Hematopoietic multipotent progenitor cell (in vitro differentiated cells): Measurements from ENCODE around the gene ANKRD29. TPM values are rescaled to one million over a fixed set of nuclear protein-coding genes. Genes with fewer than 3 reads are reported as not detected.

Experiments used
- DNase-seq, 3 donors: peaks; one replicate each; pipeline ENCODE4 v3.0.0-alpha.2; 2011 to 2015; ENCODE audit warnings: low read depth in 2 of 3, low spot score in 2 of 3
- total RNA-seq: library from RNA; depleted of rRNA; stranded (reverse); fragments of >200 nt; gene quantifications from one replicate; pipeline ENCODE4 v1.2.3, GENCODE V29; 2012

ANKRD29 gene
- under 0.01 TPM for total RNA-seq

GRCh38 chr18:23662309-23663263 lies at the start of gene ANKRD29:
TSS of gene ANKRD29 (minus strand) at chr18:23662911. CDS start at chr18:23662730, 181 bp downstream.
- DNase-seq, result peak; percentile 7 to 65 (median 59)

- DNase-seq, result peak in 2 of 3 donors; percentile 73 to 95
These were observed 49.7 kb upstream of the ANKRD29 start for GRCh38 chr18:23712445-23712844.

DNA sequence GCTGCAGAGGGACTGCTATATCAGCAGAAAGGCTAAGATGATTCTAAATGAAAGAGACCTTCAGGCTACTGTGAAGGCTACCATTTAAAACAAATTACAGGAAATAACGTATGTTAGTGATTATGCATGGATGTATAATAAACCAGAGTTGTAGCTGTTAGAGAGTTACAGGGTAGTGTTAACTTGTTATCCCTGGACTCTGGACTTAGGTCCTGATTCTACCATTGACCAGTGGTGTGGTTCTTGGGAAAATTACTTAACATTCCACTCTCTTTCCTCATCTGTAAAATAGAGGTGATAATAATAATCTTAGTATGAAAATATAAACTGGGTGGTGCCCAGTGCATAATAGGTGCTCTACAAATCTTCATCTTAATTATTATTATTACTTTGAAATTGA lies 48.7 kb upstream of the ANKRD29 start:
- no peak for DNase-seq

- no peak for DNase-seq
These were observed 48.2 kb upstream of the ANKRD29 start for GRCh38 chr18:23710946-23711345.

- no peak for DNase-seq
These were observed 47.4 kb upstream of the ANKRD29 start for GRCh38 chr18:23710068-23710527.

GRCh38 chr18:23706971-23707640 lies 44.4 kb upstream of the ANKRD29 start:
- DNase-seq, result no peak

- DNase-seq, result no peak
These were observed 42.1 kb upstream of the ANKRD29 start for GRCh38 chr18:23704806-23705205.

DNA sequence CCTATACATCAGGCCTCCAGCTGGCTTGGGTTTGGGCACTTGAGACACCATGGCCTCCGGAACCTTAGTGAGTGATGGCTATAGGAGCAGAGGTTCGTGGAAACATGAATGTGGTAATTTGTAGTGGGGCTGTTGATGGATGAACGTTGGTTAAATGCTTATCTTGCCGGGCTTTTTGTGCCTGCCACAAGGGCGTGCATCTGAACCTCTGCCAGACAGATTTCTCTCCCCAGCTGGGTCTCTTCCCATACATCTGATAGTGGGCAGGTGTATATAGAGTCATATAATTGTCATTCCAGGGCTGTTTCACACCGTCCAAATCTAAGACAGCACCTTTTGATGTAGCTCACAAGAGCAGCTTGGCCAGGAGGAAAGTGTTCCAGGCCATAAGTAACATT lies 41.3 kb upstream of the ANKRD29 start:
- no peak for DNase-seq

DNA sequence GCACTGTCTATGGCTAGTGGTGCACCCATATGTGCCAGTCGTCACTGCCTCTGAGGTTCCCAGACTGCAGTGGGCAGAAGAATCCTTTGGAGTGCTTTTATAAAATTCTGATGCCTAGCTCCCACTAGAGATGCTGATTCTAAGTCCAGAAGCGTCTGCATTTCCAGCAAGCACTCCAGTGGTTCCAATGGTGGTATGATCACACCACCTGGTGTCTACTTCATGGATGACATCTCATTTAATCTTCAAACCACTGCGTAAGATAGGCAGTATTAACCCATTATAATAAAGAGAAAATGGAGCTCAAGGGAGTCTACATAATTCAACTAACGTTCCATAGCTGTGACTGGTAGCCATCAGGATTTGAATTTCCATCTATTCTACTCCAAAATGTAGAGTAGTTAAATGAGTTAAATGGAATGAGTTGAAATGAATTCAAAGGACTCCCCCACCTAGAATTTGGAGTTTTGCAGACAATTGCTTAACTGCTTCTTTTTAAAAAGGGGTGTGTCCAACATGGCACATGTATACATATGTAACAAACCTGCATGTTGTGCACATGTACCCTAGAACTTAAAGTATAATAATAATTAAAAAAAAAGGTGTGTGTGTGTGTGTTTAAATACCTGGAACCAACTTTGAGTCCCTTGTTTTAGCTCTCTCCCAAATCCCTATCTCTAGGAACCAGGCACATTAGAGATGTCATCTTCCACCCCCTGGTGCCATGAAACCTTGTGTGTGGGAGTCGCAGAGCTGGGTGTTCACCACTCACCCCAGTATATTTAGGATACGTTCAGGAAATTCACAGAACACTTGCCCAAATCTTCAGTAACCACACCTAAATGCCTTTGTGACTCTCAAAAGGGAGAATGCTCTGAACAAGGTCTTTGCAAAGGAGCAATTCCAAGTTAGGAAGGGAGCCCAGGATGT lies 40.6 kb upstream of the ANKRD29 start:
- peak in 2 of 3 donors; percentile 52 to 77 for DNase-seq

DNA sequence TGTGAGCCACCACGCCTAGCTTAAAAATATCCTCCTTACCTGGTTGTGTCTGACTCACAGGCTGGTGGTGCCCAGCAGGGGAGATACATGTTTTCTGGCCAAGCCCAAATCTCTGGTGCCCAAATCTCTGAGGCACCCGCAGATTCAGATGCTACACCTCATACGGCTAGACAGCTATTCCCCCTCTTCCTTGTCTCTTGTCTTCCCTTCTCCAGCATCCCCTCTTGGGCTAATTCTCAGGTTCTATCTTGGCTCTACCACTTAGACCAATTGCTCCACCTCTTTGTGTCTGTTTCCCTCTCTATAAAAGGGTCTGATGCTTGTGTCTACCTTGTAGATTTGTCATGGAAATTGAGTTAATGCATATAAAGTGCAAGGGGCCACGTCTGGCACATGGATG lies 39.9 kb upstream of the ANKRD29 start:
- no peak for DNase-seq

DNA sequence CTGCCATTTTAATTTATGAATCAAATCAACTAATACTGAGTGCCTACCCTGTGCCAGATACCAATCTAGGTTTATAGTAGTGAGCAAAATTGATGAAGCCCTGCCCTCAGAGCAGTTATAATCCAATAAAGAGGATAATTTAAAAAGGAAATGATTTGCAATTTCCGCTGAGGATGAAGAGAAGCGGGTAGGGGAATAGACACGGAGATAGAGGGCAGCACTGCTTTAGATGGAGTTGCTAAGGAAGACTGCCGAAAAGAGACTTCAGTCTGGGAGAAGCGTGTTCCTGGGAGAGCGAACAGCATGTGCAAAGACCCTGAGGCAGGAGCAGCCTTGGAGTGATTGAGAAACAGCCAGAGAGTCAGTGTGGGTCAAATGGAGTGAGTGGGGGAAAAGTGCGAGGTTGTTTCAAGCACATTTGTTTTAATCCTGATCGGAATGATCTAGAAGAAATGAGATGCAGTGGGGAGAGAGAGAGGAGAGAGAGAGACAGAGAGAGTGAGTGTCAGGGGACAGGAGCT lies 38.9 kb upstream of the ANKRD29 start:
- no peak for DNase-seq

GRCh38 chr18:23701017-23701416 lies 38.3 kb upstream of the ANKRD29 start:
- no peak for DNase-seq

GRCh38 chr18:23694637-23695430 lies 32.1 kb upstream of the ANKRD29 start:
- DNase-seq, result no peak

DNA sequence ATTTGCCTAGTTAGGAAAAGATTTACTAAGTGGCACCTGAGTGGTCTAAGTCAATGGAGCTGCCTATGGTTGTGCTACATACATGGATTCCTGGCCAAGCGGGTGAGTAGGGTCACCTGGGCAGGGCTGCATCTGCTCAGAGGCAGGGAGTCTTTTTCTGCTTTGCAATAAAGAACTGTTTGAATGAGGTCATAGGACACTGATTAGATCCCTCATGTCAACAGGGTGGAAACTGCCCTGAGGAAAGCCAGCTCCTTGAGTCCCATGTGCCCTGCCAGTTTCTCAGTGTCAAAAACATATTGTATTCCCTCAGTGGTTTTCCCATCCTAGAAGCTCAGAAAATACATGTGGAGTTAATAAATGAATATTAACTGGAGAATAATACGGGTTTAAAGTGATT lies 31.1 kb upstream of the ANKRD29 start:
- DNase-seq, result no peak

- DNase-seq, result peak in 1 of 3 donors; percentile 32
These were observed 27.9 kb upstream of the ANKRD29 start for GRCh38 chr18:23690505-23691068.

DNA sequence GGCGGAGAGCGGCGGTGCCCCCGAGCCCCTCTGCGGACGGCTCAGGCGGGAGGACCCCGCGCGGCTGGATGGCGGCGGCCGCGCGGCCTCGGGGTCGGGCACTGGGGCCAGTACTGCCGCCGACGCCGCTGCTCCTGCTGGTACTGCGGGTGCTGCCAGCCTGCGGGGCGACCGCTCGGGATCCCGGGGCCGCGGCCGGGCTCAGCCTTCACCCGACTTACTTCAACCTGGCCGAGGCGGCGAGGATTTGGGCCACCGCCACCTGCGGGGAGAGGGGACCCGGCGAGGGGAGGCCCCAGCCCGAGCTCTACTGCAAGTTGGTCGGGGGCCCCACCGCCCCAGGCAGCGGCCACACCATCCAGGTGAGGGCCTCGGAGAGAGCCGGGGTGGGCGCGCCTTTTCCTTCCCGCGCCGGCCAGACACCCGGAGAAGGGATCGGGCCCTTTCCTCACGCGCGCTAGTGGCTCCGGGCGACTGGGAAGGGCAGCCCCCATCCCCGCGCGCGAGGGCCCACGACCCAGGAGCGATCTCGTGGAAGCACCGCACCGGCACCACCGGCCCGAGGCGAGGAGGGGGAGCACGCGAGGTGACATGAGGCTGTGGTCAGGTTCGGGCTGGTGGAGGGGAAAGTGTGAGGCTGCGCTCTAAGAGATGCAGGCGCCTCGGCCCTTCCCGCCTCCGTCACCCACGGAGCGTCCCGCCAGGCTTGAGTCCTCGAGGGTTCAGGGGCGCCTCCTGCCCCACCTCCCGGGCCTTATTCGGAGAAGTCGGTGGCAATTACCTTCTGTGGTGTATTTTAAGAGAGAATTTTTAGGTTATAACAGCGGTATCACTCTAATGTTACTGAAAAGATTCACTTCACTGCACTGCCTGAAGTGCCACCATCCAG lies 27.1 kb upstream of the ANKRD29 start:
- DNase-seq, result peak in 1 of 3 donors; percentile 29

- peak in 2 of 3 donors; percentile 37 to 50 for DNase-seq
These were observed 26.4 kb upstream of the ANKRD29 start, which contains the start of gene LAMA3 for GRCh38 chr18:23689031-23689615. TSS of gene LAMA3 (plus strand) at chr18:23689453. CDS start at chr18:23689684, 231 bp downstream.

DNA sequence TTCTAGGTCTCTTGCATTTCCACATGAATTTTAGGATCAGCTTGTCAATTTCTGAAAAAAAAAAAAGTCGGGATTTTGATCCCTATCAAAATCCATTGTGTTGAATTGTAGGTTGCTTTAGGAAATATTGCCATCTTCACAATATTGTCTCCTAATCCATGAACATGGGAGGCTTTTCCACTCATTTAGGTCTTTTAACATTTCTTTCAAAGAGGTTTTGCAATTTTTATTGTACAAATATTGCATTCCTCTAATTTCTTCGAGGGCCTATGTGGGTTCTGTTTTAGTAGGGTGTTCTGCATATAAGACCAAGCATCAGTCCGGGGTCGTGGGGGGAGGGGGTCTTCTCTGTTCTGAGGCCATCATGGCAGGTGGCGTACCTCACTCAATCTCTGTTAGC lies 25.8 kb upstream of the ANKRD29 start:
- DNase-seq, result no peak
